NT2/D1 (cell line): Measurements from ENCODE around the gene FRMPD4.

Experiments used
- SUZ12 ChIP-seq: IDR thresholded peaks from 2 replicates; pipeline ENCODE4 v1.6.1; 2011; ENCODE audit not compliant: insufficient read length, insufficient read depth; ENCODE audit errors: extremely low read depth
- YY1 ChIP-seq: IDR thresholded peaks from 2 replicates; pipeline ENCODE4 v1.6.1; 2011; ENCODE audit not compliant: insufficient read length, insufficient read depth
- ZNF274 ChIP-seq: IDR thresholded peaks from 2 replicates; pipeline ENCODE4 v1.6.1; 2011; ENCODE audit warnings: mild to moderate bottlenecking, low read depth, low read length

DNA sequence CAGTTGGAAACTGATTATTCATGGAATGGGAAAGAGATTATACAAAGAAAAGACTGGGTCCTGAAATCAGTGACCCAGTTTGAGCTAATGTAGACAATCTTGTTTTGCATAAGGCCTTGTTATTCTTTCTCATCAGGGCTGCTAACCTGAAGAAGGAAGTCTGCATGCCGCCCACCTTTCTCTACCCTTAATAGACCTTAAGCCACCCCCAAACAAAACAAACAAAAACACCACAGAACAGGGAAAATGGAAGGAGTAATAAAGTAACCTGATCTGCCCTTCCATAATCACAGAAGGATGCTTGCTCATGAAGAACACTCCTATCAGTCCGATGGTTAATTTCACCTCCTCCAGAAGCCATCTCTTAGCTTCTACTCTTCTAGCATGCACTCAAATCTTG, 288.1 kb downstream of the FRMPD4 start:
- TF ChIP-seq YY1 (no peak), SUZ12 (no peak), ZNF274 (no peak)
